ENCODE measurements around the gene XK.
"Not testable (repeated sequence)": the region's sequence is repeated elsewhere in the genome, so short reads cannot be mapped to it uniquely, and the experiment has no call there.

The XK gene

DNA sequence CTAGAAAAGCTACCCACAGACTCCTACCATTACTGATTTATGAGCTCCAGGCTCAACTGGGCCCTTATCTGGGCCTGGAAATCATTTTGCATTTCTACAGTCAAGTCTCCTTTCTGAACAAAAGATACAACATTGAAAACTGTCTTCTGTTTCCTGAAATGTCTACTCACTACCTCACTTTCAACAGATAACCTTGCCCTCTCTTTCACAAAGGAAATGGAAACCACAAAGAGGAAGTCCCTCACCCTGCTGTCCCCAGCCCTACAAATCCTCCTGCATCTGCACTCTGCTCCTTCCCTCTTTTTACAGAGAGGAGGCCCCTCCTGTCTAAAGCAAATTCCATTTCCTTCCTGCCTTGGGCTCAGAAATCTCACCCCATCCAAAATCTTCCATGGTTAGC is 69.4 kb downstream of the XK start:
- no peak for DNase-seq (ENCODE audit: low spot score)

- DNase-seq (ENCODE audit: low spot score) = no peak
Measured at GRCh38 chrX:37757082-37757481, 71.5 kb downstream of the XK start.

- DNase-seq (ENCODE audit: low spot score) = no peak
Measured at GRCh38 chrX:37759351-37759750, 73.8 kb downstream of the XK start.

DNA sequence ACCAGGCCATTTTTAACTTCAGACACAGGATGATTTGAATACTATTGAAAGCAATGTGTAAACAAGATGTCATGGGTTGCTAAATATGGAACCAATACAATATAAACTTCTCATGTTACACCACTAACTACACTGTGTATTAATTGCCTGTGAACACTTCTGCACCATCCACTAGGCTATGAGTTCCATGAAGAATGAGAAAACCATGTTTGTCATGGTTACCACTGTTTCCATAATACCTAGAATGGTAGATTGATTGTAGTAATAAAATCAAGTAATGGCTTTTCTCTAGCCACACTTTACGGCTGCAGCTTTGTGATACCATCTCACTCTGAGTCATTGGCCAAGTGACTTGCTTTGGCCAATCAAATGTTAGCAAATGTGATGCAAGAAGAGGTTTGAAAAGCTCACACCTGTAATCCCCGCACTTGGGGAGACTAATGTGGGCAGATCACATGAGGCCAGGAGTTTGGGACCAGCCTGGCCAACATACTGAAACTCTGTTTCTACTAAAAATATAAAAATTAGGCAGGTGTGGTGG is 74.4 kb downstream of the XK start:
- DNase-seq (ENCODE audit: low spot score) = no peak

GRCh38 chrX:37763400-37763799 is 77.8 kb downstream of the XK start:
- DNase-seq (ENCODE audit: low spot score) = no peak

- no peak for DNase-seq (ENCODE audit: low spot score)
Measured at GRCh38 chrX:37765507-37765906, 79.9 kb downstream of the XK start.

- DNase-seq (ENCODE audit: low spot score) = no peak
Measured at GRCh38 chrX:37767430-37767829, 81.8 kb downstream of the XK start.

DNA sequence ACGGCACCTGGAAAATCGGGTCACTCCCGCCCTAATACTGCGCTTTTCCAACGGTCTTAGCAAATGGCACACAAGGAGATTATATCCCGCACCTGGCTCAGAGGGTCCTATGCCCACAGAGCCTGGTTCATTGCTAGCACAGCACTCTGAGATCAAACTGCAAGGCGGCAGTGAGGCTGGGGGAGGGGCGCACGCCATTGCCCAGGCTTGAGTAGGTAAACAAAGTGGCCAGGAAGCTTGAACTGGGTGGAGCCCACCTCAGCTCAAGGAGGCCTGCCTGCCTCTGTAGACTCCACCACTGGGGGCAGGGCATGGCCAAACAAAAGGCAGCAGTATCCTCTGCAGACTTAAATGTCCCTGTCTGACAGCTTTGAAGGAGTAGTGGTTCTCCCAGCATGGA is 83.3 kb downstream of the XK start:
- not testable (repeated sequence) for DNase-seq (ENCODE audit: low spot score)

- no peak for DNase-seq (ENCODE audit: low spot score)
Measured at GRCh38 chrX:37776283-37776986, 90.8 kb downstream of the XK start.

DNA sequence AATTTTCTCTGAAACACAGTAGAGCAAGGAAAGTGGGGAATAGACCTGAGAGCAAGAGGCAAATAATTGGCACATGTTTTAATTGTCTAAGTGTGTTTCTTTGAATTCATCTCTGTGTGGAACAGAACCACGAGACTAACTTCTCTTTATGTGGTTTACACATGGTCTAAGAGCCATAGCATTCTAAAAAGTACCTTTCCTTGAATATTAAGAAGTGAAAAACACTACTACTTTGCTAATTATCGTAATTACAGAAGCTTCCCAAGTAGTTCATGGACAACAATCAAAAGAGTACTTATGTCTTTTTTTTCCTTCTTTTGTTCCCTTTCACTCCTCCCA is 91.4 kb downstream of the XK start:
- no peak for DNase-seq (ENCODE audit: low spot score)

- DNase-seq (ENCODE audit: low spot score) = no peak
Measured at GRCh38 chrX:37779857-37780256, 94.3 kb downstream of the XK start, which contains the start of gene CYBB. Gene CYBB (plus strand): TSS chrX:37780059. CDS start chrX:37780078, 19 bp downstream.

DNA sequence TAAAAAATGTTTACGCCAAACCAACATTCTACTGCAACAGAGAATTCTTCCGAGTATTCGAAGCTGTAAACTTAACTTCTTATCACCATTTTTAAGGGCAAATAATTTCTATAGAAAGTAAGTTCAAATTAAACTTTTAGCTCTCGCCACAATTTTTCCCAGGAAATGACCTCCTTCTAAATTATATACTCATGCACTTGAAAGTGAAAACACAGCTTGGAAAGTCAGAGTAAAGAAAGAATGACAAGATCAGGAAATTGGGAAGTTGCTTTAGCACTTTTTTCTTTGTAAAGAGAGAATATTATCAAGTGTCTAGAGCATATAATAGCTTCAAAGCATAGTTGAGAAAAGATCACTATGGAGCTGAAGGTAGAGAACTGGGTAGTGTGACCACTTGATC is 95.5 kb downstream of the XK start:
- DNase-seq (ENCODE audit: low spot score) = no peak

All from GM03348 (cell line).